C1 segment of cervical spinal cord (tissue), 14 donors: ENCODE data around the gene TNFRSF21.
A peak's percentile ranks its signal among the peaks of the same experiment; 100 is the strongest.
"Not testable (repeated sequence)": the region's sequence is repeated elsewhere in the genome, so short reads cannot be mapped to it uniquely, and the experiment has no call there.

ENCODE experiments used
- DNase-seq, 14 donors: peaks; one replicate each; lab custom pipeline; 2025; lab: John Stamatoyannopoulos, UW

The TNFRSF21 gene

DNA sequence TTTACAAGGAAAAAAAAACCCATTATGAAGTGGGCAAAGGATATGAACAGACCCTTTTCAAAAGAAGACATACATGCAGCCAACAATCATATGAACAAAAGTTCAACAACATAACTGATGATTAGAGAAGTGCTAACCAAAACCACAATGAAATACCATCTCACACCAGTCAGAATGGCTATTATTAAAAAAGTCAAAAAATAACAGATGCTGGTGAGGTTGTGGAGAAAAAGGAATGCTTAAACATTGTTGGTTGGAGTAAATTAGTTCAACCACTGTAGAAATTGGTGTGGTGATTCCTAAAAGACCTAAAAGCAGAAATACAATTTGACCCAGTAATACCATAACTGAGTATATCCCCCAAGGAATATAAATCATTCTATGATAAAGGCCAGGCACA, 86.5 kb downstream of the TNFRSF21 start:
- DNase-seq = not testable (repeated sequence)

DNA sequence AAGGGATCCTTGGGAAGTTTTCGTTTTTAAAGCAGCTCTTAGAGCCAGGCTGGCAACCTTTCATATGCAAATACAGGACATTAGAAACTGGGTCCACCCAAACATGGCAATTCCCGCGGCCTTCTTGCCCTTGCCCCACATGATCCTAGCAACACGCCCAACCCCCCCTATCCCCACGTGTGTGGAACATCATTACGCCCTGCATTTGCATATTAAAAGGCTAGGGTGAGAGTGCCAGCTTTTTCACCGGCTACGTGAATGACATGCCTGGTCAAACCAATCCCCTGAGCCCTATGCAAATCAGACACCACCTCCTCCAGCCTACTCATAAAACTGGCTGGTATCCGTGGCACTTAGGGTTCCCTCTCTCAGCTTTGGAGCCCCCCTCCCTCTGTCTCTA, 88.1 kb downstream of the TNFRSF21 start:
- peak in 3 of 14 donors; percentile 9 to 40 (median 18) for DNase-seq

DNA sequence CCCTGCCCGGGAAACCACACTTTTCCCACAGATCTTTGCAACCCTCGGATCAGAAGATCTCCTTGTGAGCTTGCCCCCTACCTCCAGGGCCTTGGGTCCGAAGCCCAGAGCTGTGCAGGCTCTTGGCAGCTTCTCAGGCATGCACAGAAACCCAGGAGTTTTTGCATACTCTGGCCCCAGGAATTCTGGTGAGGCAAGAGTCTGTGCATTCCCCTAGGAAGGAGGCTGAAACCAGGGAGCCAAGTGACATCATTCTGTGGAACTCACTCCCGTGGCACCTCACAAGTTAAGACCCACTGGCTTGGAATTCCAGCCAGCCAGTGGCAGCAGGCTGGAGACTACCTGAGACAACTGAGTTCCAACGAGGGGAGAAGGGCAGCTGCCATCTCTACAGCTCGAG, 100.1 kb downstream of the TNFRSF21 start:
- DNase-seq = no peak

DNA sequence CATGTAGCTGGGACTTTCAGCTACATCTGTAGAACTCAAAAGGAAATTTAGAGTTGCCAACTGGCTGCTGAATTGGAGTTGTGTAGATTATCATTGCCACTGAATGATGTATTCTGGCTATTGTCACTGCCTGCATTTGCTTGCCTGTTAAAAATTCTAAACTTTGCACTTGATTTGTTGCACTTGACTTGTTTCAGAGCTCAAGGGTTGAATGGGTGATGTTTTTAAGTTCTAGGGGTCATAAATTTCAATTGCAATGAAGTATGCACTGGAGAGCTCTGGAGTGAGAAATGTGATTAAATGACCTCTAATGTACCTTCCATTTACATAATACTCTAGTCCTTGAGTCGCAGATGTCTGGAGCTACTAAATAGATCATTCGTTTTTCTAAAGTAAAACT, 102.4 kb downstream of the TNFRSF21 start:
- no peak for DNase-seq

DNA sequence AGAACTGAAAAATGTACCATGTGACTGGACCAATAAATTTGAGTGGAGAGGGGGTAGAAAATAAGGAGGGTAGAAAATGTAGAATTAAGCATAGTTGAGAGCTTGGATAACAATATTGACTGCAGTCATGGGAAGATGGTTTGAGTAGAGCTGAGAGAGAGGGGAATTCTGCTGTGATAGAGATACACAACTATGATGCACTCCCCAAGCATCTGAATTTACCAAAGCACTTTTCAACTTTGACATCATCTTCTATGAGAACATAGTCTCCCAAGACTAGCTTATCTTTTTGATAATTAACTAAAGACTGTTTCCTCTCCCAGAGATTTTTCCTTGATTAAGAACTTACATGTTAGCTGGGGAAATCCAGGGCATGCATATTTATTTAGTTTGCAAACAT, 103.1 kb downstream of the TNFRSF21 start:
- no peak for DNase-seq

DNA sequence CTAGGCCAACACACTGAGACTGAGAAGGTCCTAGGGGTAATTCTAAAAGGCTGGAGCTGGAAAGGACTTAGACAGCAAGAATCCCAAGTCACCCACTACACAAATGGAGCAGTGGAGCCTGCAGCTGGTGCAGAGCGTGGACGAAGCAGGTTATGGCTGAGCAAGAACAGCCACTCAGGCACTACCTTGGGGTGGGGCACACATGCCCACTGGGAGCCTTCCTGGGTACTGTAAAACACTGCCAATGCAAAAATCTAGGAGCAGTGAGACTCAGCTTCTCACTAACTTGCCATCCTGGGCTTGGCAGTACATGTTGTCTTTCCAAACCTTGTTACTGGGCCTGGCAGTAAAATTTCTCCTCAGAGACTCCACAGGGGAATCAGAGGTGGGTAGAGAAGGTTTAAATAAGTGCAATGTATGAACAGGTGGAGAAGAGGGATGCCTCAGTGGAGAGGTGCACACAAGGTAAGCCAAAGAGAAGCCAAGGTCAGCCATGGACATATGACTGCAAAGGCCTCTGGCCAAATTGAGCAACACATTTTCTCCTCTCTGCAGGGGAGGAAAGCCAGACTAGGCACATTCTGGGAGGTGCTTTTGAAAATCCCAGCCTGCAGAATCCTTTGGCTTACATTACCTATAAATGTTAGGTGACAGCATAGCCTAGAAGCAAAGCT, 105.6 kb downstream of the TNFRSF21 start:
- peak in 1 of 14 donors; percentile 43 for DNase-seq

DNA sequence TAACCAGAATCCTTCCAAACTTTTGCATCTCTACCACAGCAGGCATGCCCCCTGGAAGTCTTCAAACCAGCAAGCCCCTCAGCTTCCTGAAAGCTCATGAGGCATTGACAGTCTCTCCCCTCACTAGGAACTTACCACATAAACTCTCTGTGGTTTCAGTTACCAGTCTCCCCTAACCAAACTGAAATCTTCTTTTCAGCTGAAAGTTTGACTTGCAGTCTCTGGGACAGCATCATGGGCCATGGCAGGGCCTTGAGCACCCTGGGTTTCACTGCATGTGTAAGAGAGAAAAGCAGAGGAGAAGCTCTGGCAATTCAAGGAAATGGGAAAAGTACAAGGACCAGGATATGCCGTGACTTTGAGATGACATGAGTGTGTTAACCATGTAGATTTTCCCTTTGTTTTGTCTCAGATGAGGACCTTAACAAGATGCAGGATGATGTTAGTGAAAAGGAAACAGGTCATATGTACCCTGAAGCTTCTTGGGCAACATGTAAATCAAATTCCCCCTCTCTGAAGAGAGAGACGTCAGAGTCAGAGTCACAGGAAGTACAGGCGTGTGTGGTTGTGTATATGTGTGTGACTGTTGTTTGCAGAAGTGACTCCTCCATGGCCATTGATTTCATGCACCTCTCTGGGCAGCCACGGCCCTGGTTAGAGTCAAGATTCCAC, 106.3 kb downstream of the TNFRSF21 start:
- no peak for DNase-seq

DNA sequence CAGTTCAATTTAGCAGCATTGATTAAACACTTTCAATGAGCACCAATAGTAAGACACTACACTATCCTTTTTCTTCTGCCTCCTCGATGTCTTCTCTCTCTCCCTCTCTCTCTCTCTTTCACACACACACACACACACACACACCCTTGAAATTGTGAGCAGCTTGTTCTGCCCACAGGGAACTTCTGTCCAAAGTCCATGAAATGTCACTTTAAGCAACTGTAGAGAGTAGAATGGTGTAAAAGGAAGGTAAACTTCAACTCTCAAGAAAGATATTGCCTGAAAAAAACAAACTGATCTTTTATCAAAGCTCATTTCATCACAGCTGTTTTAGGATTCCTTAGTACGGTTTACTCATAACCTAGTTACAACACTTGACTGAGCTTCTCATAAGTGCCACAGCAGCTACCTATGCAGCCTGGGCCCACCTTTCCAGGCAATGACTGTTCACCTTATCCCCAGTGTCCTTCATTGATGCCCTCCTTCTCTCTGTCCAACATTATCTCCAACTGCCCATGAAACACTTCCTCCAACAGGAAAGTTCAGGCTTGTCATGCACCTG, 107.0 kb downstream of the TNFRSF21 start:
- DNase-seq = no peak

DNA sequence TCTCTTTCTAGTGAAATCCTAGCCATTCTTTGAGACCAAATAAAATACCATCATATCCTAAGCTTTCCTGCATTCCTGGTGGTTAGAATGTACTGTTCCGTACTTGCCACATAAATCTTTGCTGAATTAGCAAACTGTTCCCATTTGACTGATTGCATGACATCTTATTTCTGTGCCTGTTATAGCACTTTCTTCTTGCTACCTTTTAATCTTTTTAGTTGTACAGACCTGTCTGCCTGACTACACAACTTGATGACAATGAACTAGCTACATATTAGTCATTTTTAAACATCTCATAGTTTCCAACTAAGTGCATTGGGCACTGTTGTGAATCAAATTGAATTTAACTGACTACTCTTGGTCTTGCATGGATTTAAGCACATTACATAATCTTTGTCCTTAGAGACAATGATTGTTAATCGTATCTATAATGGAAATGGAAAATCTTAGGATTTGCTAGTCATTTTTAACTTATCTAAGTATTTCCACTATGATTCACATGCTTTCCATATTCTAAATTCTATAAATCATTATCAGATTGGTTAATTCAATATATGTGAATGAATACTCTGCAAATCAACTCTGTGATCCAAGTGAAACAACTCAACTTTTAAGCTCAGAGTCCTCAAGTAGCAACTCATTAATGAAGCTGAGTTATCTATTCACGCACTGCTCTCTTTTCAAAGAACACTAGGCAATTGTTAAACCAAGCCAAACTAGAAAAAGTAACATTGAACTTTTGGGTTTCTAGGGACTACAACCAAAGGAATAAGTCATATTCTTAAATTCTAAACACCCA, 109.0 kb downstream of the TNFRSF21 start:
- DNase-seq = no peak

DNA sequence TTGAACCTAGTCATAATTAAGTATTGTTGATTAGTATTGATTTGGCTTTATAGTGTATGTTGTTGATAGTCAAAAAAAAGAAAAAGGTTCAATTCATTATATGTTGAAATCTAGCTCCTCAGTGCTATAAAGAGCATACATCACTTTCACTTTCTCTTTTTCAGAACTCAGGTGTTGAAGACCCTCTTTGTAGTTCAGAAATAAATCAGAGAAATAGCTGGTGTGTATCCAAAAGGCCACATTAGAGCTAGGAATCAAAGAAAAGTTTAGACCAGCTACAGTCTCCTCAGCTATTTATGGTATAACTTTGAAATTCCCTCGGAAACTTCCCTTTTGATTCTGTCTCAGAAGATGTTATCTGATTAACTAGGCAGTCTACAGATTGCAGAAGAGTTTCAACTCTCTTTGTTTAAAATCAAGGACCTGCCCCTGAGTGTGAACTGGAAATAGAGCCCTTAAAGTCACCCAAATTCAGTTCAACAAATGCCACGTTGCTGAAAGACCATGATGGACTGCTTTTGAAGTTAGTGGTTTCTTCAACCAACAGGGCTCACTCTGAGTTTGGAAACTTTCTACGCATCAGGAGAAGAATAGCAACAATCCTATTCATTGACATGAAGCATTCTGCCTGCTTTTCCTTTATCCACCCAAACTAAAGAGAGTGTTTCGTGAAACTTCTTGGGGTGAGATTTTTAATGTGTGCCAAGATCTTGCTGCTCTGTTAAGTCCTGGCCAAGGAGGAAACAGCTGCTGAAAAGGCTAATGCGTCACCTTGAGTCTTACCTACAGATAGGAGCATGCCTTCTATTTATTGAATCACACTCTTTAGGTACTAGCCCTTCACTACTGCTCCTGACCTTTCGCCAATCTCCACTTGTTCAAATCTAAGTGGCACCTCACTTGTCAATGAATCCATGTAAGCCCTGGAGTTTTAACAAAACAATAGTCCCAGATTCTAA, 111.7 kb downstream of the TNFRSF21 start:
- DNase-seq = no peak

DNA sequence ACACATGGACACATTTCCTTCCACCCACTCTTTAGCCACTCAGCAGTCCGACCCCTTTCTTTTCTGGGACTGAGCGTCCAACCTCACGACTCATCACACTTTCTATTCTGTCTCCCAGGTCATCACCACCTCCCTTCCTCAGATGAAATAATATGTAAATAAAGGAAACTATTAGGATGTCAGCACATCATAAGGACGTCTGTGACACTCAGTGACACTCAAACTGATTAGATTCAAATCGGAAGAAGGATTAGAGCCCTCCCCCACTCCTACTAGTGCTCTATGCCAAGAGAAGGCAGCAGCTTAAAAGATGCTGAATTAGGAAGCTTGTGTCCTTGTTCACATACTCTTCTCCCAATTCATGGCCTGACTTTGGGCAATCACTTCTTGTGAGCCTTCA, 113.6 kb downstream of the TNFRSF21 start:
- DNase-seq = no peak

DNA sequence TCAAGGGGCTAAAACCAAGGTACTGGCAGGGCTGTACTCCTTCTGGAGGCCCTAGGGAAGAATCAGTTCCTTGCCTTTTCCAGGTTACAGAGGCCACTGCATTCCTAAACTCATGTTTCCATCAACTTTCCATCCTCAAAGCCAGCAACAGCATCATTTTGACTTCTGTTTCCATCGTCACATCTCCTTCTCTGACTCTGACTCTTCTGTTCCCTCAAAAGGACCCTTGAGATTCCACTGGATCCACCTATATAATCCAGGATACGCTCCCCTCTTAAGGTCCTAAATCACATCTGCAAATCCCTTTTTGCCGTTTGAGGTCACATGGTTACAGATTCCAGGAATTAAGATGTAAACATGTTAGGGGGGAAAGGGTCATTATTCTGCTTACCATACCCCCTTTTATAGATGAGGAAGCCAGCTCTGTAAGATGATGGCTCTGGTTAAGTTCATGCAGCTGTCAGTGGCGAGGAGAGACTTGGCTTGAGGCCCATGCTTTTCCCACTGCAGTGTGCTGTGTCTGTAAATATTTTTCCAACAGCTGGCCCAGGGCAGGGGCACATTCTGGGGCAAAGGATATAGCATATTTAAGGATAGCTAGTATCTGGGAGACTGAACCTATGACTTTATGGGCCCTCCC, 114.6 kb downstream of the TNFRSF21 start:
- DNase-seq = no peak

DNA sequence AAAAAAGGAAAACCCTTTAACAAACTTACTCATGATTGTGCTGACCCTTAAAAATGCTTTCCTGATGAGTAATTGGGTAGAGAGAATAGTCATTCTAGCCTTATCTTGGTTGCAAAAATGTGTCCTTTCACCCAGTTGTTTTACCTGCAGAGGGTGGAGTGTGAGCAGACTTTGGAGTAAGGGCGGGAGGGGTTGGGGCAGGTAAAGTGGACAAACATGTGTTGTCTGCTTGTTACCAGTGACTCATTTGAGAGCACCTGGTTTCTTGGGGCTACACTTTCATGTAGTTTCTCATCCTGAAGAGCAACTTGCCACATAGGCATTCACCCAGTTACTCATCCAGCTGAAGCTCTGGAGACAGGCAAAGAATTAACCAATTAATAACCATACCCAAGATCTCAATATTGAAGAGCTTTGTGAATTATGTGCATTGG, 121.1 kb downstream of the TNFRSF21 start:
- DNase-seq = no peak

DNA sequence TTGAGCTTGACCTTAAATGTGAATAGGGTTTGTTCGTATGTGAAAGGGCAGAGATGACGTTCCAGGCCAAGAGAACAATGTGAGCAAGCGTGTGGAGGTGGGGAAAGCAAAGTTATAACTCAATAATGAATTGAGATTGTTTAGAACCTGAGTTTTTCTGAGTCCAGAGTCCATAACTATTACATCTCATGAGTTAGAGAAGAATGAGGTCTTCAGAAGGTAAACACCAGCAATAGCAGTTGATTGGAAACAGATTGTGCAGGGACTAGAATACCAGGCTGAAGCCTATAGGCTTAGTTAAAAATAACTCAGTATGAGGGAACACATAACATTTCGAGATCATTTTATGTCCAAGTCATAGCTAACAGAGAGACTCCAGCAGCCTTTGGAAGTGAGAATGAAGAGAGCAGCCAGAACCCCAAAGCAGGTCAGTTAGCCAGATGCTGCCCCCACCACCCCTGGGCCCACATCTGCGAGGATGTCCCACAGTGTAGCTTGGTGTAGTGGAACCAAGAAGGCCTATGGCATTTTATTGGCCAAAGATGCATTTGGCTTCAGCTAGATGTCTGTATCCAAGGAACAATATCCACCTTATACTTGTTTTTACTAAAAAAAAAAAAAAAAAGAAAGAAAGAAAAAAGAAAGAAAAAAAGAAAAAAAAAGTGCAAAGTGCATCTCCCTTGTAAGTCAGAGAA, 121.7 kb downstream of the TNFRSF21 start:
- no peak for DNase-seq

DNA sequence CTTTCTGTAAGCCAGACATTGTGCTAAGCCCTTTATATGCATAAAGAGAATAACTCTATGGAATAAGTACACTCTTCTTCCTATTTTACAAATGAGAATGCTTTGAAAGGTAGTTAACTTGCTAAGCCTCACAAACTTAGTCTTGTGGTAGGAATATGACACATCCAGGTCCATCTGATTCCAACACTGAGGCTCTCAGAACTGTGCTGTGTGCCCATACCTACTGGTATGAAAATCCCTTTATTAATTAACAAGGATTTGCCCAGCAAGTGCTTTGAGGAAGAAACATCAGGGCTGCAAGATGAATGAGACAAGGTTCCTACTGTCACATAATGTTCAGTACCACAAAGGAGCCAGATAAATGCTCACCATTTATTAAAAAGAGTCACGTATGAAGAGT, 122.6 kb downstream of the TNFRSF21 start:
- no peak for DNase-seq

DNA sequence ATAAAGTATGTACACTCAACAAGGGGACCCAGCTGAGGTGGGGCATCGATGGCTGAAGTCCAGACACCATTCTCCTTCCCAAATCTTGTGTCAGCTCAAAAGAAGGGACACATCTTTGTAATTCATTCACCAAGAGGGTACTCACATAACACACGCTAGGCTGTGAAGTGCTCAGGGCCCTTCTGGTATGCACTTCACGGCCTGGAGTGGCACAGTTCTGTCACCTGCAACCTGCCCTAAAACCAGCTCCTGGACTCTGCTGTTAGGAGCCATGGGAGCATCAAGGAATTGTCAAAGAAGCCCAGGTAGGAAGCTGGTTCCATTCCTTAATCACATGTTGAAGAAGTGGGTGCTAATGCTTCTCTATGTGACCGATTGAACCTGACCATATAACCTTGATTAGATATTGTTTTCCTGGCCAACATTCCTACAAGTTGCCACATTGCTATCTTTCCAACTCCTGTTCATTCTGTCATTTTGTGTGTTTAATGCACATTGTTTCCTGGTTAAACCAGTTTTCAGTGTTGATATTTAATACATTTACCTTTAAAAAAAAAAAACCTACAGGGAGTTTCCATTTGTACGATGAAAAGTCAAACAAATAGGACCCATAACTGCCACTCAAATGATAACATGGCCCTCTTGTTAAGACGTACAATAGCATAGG, 127.3 kb downstream of the TNFRSF21 start:
- no peak for DNase-seq

DNA sequence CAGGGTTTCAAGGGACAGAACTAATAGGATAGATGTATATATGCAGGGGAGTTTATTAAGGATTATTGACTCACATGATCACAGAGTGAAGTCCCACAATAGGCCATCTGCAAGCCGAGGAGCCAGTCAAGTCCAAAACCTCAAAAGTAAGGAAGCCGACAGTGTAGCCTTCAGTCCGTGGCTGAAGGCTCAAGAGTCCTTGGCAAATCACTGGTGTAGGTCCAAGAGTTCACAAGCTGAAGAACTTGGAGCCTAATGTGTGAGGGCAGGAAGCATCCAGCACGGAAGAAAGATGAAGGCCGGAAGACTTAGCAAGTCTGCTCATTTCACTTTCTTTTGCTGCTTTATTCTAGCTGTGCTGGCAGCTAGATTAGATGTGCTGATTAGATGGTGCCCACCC, 128.0 kb downstream of the TNFRSF21 start:
- DNase-seq = no peak
